MV-4-11 (cell line): ENCODE measurements around the gene SH2D3A.
"Not testable (repeated sequence)": the region's sequence is repeated elsewhere in the genome, so short reads cannot be mapped to it uniquely, and the experiment has no call there.

ENCODE experiments used
- DNase-seq: peaks from one replicate; lab custom pipeline; 2025; lab: John Stamatoyannopoulos, UW

SH2D3A gene

GRCh38 chr19:6790194-6791128 lies 23.2 kb upstream of the SH2D3A start:
- no peak for DNase-seq

- DNase-seq, result no peak
Measured at GRCh38 chr19:6788896-6789295, 21.7 kb upstream of the SH2D3A start.

- DNase-seq, result no peak
Measured at GRCh38 chr19:6787393-6787792, 20.2 kb upstream of the SH2D3A start.

DNA sequence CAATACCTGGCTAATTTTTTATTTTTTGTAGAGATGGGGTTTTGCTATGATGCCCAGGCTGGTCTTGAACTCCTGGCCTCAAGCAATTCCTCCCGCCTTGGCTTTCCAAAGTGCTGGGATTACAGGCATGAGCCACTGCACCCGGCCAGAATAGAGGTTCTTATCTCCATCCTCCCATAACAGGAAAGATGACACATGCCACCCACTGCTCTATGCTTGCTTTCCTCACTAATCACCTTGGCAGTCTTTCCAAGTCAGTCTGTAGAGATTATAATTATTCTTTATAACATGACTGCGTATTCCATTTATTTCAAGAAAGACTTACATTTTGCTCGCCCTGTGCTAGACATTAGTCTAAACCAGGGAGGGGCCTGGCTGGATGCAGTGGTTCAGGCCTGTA lies 12.0 kb upstream of the SH2D3A start:
- no peak for DNase-seq

- no peak for DNase-seq
Measured at GRCh38 chr19:6778386-6778785, 11.2 kb upstream of the SH2D3A start.

- no peak for DNase-seq
Measured at GRCh38 chr19:6777434-6777833, 10.2 kb upstream of the SH2D3A start.

- DNase-seq, result no peak
Measured at GRCh38 chr19:6776999-6777398, 9.8 kb upstream of the SH2D3A start.

- not testable (repeated sequence) for DNase-seq
Measured at GRCh38 chr19:6776045-6776444, 8.8 kb upstream of the SH2D3A start.

DNA sequence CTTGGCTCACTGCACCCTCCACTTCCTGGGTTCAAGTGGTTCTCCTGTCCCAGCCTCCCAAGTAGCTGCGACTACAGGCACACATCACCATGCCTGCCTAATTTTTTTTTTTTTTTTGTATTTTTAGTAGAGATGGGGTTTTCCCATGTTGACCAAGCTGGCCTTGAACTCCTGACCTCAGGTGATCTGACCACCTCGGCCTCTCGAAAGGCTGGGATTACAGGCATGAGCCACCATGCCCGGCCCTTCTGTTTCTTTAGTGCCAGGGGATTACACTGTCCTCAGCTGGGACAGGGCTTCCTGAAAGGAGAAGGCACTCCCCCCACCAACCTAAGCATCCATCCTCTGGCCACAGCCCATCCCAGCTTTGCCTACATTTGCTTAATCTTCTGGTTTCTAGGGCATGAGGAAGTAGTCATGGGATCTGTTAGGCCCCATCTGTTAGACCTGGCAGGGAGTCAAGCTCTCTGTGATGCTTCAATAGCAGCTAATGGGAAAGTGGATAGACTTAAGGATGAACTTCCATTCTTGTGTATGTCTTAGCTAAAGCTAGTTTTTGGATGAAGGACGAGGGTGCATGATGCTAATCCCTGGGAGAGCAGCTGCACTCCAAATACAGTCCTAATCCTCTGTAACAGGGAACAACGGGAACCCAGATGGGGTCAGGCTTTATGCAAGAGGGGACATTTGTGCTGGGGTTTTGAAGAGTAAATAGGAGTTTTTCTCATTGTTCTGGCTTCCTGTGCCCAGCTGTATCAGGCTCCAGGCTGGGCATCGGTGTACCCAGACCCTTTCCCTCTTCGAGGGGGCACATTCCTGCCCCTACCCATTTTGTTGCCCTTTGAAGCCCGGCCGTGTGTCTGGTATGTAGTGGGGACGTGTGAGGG lies 7.8 kb upstream of the SH2D3A start:
- peak; percentile 93 for DNase-seq

DNA sequence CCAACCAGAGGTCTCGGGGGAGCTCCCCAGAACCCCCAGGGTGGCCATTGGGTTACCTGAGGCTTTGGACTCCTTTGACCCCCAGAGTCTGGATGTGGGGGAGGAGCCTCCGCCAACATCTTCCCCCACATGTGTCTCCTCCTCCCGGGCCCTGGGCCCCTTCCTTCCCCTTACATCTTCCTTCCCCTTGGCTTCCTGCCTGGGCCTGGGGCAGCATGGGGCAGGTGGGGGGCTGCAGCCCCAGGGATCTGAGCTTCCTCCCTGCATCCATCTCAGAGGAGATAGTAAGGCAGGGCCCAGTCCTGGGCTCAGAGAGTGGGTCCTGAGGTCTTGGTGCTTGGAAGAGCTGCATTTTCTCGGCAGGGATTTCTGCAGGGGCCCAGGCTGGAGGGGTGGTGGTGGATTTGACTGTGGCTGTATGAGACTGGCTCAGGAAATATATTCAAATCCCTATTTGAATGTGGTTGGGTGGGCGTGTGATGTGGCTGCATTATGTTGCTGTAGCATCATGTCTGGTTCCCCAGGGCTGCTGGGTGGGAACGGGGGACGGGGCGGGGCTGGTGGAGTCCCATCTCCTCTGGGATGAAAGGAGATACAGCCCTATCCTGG lies 6.2 kb upstream of the SH2D3A start:
- DNase-seq, result peak; percentile 57

DNA sequence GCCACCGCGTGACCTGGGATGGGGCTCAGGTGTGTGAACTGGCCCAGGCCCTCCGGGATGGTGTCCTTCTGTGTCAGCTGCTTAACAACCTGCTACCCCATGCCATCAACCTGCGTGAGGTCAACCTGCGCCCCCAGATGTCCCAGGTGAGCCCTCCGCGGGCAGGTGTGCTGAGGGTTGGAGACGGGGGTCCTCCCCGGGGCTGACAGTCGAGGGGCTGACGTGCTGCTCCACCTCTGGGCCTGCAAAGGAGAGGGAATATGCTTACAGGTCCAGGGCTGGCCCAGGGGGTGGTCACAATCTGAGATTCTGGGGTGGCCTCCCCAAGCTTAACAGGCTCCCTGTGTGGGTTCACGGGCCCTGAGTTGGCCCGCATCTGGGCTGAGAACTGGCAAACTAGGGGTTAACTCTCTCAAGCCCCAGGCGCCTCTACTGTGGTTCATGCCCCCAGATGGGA lies 5.7 kb upstream of the SH2D3A start:
- no peak for DNase-seq

DNA sequence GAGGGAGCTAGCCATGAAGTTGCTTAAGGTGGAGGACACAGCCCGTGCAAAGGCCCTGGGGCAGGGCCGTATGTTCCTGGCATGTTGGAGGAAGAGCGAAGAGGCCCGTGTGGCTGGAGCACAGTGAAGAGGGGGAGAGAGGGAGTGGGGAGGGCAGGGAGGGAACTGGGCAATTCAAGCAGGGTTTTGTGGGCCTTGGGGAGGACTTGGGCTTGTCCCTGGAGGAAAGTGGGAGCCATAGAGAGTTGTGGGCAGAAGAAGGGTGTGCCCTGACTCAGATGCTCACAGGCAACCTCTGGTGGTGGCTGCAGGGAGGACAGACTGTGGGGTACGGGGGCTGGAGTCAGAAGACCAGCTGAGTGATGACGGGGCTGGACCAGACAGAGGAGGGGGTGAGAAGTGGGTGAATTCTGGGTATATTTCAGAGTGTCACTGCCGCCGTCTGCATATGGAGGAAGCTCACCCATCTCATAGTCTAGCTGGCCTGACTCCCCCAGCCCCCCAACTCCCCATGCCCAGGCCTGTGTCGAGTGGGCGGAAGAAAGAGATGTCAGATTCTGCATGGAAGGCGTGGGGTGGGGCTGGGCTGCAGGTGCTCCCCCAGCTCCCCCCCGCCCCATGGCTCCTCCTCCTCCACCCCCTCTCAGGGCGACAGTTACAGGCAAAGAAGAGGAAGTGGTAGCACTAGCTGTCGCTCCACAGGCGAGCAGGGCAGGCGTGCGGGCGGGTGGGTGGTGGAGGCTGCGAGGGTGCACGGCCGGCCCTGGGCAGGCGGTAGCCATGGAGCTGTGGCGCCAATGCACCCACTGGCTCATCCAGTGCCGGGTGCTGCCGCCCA lies 5.0 kb upstream of the SH2D3A start, which contains the start of gene VAV1:
Gene VAV1, plus strand, starts transcription at position 681 of the 838 bp plus-strand sequence. Its CDS starts 100 bp downstream, at position 781.
- DNase-seq, result peak; percentile 90

- DNase-seq, result not testable (repeated sequence)
Measured at GRCh38 chr19:6771648-6772027, 4.4 kb upstream of the SH2D3A start.

DNA sequence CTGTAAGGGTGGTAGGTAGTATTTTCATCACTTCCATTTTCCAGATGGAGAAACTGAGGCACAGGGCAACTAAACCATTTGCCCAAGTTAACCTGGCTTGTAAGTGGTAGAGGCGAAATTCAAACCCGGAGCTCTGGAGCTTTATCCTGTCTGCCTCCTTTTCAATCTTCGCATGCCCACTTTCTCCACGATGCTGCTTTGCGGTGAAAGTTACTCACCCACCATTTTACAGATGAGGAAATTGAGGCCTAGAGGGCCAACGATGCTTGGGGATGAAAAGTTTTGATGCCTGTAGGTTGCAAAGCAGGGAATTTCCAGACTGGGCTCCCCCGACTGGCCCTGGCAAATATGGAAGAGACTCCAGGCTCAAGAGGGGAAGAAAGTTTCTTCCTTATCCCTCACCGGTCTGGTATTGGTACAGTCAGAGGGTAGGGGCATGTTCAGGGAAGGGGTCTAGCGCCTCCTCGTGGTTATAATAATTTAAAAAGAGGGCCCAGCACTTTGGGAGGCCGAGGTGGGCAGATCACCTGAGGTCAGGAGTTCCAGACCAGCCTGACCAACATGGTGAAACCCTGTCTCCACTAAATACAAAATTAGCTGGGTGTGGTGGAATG lies 1.9 kb upstream of the SH2D3A start:
- peak; percentile 13 for DNase-seq

DNA sequence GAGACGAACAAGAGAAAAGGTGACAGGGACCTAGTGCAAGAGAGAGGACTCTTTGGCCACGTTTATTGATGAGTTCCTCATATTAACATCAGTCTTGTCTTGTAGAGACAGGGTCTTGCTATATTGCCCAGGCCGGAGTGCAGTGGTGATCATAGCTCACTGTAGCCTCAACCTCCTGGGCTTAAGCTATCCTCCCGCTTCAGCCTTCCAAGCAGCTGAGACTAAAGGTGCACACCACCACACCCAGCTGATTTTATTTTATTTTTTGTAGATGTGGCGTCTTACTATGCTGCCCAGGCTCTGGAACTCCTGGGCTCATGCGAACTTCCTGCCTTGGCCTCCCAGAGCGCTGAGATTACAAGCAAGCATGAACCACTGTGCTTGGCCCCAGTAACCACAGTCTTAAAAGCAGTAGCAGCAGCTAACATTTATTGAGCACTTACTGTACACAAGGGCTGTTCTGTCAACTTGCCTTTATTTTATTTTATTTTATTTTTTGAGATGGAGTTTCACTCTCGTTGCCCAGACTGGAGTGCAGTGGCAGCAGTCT lies 1.1 kb upstream of the SH2D3A start:
- no peak for DNase-seq

GRCh38 chr19:6767081-6767356 lies 216 bp downstream of the SH2D3A start:
- no peak for DNase-seq

DNA sequence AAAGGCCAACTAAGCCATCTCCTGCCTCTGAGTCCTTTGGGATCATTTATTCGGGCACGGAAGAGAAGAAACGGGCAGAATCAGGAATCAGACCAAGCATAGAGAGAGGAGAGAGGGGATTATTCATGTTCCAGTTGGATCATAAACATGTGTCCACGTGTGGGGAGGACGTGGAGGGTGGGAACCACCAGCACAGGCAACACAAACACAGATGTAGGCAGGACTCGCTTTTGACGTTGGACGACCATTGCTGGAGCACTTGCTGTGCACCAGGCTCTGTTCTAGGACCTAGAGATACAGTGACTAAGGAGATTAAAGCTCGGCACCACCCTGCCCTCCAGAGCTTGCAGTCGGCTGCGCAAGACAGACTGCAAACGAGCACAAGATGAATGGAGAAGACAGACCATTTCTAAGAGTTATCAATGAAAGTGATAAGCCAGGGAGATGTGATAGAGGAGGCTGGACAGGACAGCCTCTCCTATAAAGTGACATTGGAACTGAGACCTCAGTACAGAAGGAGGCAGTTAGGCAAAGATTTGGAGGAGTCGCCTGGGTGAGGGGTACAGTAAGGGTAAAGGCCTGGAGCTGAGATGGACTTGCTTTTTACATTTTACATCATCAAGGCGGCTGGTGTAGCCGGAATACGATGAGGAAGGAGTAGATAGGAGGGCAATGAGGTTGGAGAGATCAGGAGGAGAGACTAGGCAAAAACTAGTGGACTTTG lies 716 bp downstream of the SH2D3A start:
- DNase-seq, result no peak

GRCh38 chr19:6765738-6766356 lies 1.4 kb downstream of the SH2D3A start:
- DNase-seq, result no peak

DNA sequence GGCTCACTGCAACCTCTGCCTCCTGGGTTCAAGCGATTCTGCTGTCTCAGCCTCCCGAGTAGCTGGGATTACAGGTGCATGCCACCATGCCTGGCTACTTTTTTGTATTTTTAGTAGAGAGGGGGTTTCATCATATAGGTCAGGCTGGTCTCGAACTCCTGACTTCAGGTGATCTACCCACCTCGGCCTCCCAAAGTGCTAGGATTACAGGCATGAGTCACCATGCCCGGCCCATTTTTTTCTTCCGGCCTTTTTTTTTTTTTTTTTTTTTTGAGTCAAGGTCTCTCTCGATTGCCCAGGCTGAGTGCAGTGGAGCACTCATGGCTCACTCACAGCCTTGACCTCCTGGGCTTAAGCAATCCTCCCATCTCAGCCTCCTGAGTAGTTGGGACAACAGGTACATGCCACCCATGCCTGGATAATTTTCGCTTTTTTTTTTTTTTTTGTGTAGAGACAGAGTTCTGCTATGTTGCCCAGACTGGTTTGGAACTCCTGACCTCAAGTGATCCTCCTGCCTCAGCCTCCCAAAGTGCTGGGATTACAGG lies 4.9 kb downstream of the SH2D3A start:
- not testable (repeated sequence) for DNase-seq
